Measurements from ENCODE around the gene AGBL3.
"Not testable (repeated sequence)": the region's sequence is repeated elsewhere in the genome, so short reads cannot be mapped to it uniquely, and the experiment has no call there.

Gene AGBL3

GRCh38 chr7:134963036-134963435 lies 23.3 kb upstream of the AGBL3 start:
- DNase-seq (ENCODE audit: low read depth): no peak

- DNase-seq (ENCODE audit: low read depth): no peak
Observed at GRCh38 chr7:134966691-134967090, 19.6 kb upstream of the AGBL3 start.

- no peak for DNase-seq (ENCODE audit: low read depth)
Observed at GRCh38 chr7:134968110-134968509, 18.2 kb upstream of the AGBL3 start.

- not testable (repeated sequence) for DNase-seq (ENCODE audit: low read depth)
Observed at GRCh38 chr7:134981645-134982044, 4.7 kb upstream of the AGBL3 start.

- no peak for DNase-seq (ENCODE audit: low read depth)
Observed at GRCh38 chr7:134985894-134986362, 380 bp upstream of the AGBL3 start.

GRCh38 chr7:134988161-134988560 lies 1.9 kb downstream of the AGBL3 start:
- no peak for DNase-seq (ENCODE audit: low read depth)

GRCh38 chr7:134991469-134992339 lies 5.4 kb downstream of the AGBL3 start:
- no peak for DNase-seq (ENCODE audit: low read depth)

GRCh38 chr7:134992626-134993179 lies 6.4 kb downstream of the AGBL3 start:
- DNase-seq (ENCODE audit: low read depth): no peak

- no peak for DNase-seq (ENCODE audit: low read depth)
Observed at GRCh38 chr7:134993877-134994456, 7.7 kb downstream of the AGBL3 start.

- DNase-seq (ENCODE audit: low read depth): no peak
Observed at GRCh38 chr7:134995239-134996096, 9.2 kb downstream of the AGBL3 start.

GRCh38 chr7:134996097-134996550 lies 9.8 kb downstream of the AGBL3 start:
- DNase-seq (ENCODE audit: low read depth): no peak

- DNase-seq (ENCODE audit: low read depth): no peak
Observed at GRCh38 chr7:134997214-134997885, 11.0 kb downstream of the AGBL3 start.

GRCh38 chr7:134999136-134999535 lies 12.8 kb downstream of the AGBL3 start:
- DNase-seq (ENCODE audit: low read depth): no peak

GRCh38 chr7:135001390-135002165 lies 15.3 kb downstream of the AGBL3 start:
- DNase-seq (ENCODE audit: low read depth): no peak

GRCh38 chr7:135012229-135012628 lies 25.9 kb downstream of the AGBL3 start:
- no peak for DNase-seq (ENCODE audit: low read depth)

- no peak for DNase-seq (ENCODE audit: low read depth)
Observed at GRCh38 chr7:135023622-135024021, 37.3 kb downstream of the AGBL3 start.

GRCh38 chr7:135035252-135035651 lies 48.9 kb downstream of the AGBL3 start:
- DNase-seq (ENCODE audit: low read depth): no peak

GRCh38 chr7:135067017-135067416 lies 80.7 kb downstream of the AGBL3 start:
- not testable (repeated sequence) for DNase-seq (ENCODE audit: low read depth)

GRCh38 chr7:135074096-135074495 lies 87.8 kb downstream of the AGBL3 start:
- no peak for DNase-seq (ENCODE audit: low read depth)

GRCh38 chr7:135074531-135074930 lies 88.2 kb downstream of the AGBL3 start:
- DNase-seq (ENCODE audit: low read depth): no peak

- DNase-seq (ENCODE audit: low read depth): no peak
Observed at GRCh38 chr7:135075716-135076115, 89.4 kb downstream of the AGBL3 start.

Measured in T-helper 22 cell (primary cell).